ENCODE data around the gene NPBWR2.

NPBWR2 gene

GRCh38 chr20:64065974-64066343 lies 41.4 kb downstream of the NPBWR2 start (continued):
- TF ChIP-seq, protein P1, sequence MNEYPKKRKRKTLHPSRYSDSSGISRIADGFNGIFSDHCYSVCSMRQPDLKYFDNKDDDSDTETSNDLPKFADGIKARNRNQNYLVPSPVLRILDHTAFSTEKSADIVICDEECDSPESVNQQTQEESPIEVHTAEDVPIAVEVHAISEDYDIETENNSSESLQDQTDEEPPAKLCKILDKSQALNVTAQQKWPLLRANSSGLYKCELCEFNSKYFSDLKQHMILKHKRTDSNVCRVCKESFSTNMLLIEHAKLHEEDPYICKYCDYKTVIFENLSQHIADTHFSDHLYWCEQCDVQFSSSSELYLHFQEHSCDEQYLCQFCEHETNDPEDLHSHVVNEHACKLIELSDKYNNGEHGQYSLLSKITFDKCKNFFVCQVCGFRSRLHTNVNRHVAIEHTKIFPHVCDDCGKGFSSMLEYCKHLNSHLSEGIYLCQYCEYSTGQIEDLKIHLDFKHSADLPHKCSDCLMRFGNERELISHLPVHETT (tag by site-specific recombination; IDR thresholded peaks at IDR 0.05): no peak

GRCh38 chr20:64065062-64065973 lies 42.0 kb downstream of the NPBWR2 start:
- H3K4me3 ChIP-seq (ENCODE audit: low read depth, low read length): no peak overlapping the region
- no peak overlapping the region for H3K27ac ChIP-seq (ENCODE audit: extremely low read depth, low read depth, low read length)
- H3K9me3 ChIP-seq (ENCODE audit: control insufficient read depth, insufficient read depth, low read depth, low read length): no peaks in the 10 kb centered on the region
- no peaks in the 10 kb centered on the region for H3K36me3 ChIP-seq (ENCODE audit: control insufficient read depth in 2 of 2, insufficient read depth in 1 of 2, low read length in 2 of 2)
- TF ChIP-seq EGR2 (tag by site-specific recombination; IDR thresholded peaks at IDR 0.05; ENCODE audit: low read depth) (peak; percentile 62), GLIS1 (tag by site-specific recombination; IDR thresholded peaks at IDR 0.05) (peak; percentile 21; the same call in 1 of the 2 replicates), ZNF362 (tag by site-specific recombination; IDR thresholded peaks at IDR 0.05) (no peak)
- TF ChIP-seq, protein P2, sequence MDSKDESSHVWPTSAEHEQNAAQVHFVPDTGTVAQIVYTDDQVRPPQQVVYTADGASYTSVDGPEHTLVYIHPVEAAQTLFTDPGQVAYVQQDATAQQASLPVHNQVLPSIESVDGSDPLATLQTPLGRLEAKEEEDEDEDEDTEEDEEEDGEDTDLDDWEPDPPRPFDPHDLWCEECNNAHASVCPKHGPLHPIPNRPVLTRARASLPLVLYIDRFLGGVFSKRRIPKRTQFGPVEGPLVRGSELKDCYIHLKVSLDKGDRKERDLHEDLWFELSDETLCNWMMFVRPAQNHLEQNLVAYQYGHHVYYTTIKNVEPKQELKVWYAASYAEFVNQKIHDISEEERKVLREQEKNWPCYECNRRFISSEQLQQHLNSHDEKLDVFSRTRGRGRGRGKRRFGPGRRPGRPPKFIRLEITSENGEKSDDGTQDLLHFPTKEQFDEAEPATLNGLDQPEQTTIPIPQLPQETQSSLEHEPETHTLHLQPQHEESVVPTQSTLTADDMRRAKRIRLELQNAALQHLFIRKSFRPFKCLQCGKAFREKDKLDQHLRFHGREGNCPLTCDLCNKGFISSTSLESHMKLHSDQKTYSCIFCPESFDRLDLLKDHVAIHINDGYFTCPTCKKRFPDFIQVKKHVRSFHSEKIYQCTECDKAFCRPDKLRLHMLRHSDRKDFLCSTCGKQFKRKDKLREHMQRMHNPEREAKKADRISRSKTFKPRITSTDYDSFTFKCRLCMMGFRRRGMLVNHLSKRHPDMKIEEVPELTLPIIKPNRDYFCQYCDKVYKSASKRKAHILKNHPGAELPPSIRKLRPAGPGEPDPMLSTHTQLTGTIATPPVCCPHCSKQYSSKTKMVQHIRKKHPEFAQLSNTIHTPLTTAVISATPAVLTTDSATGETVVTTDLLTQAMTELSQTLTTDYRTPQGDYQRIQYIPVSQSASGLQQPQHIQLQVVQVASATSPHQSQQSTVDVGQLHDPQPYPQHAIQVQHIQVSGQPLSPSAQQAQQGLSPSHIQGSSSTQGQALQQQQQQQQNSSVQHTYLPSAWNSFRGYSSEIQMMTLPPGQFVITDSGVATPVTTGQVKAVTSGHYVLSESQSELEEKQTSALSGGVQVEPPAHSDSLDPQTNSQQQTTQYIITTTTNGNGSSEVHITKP (tag by site-specific recombination; IDR thresholded peaks at IDR 0.05): peak; percentile 55
- no peaks in the 10 kb centered on the region for H3K4me1 ChIP-seq (ENCODE audit: control insufficient read depth, insufficient read depth, low read length)
- ChIA-PET CTCF (interaction anchor here (0.9 to 1.0 kb wide), 2 partner anchors 26 to 55 kb away, joined by 3 read pairs; no protein-coding TSS in a partner anchor), POLR2A (interaction anchor here (0.8 to 1.0 kb wide), 4 partner anchors 10 to 528 kb away, joined by 3 to 5 read pairs (median 4); no protein-coding TSS in a partner anchor)

DNA sequence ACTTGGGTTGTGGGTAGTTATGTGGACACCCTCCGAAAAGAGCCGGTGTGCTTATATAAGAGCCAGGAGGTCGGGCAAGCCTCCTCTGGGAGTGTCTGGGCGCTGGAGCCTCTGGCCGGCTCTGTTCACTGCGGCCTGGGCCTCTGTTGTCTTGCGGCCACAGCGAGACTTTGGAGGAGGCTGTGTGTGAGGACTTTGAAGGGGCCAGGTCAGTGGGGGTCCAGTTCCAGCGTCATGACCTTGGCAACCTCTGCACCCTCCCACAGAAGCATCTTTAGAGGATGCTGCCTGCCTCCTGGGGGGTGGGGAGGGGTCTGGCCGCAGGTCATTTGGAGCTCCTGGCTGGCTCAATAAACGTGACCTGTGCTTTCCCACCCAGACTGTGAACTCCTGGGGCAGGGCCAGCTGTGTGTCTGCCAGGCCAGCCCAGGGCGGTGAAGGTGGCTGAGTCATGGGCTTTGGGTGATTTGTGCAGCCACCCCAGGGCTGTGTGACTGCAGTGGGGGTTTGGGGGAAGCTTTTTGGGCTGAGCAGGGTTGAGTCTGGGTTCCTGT lies 43.1 kb downstream of the NPBWR2 start:
- no peaks in the 10 kb centered on the region for H3K36me3 ChIP-seq (ENCODE audit: control insufficient read depth in 2 of 2, insufficient read depth in 1 of 2, low read length in 2 of 2)
- H3K4me3 ChIP-seq (ENCODE audit: low read depth, low read length): peak overlapping the region; percentile 80
- TF ChIP-seq GLIS1 (tag by site-specific recombination; IDR thresholded peaks at IDR 0.05) (peak; percentile 88), FEZF1 (tag by site-specific recombination; IDR thresholded peaks at IDR 0.05) (no peak), ZSCAN18 (tag by site-specific recombination; IDR thresholded peaks at IDR 0.05) (no peak), ZNF335 (tag by site-specific recombination; conservative IDR thresholded peaks at IDR 0.05) (no peak)
- TF ChIP-seq, protein P3, sequence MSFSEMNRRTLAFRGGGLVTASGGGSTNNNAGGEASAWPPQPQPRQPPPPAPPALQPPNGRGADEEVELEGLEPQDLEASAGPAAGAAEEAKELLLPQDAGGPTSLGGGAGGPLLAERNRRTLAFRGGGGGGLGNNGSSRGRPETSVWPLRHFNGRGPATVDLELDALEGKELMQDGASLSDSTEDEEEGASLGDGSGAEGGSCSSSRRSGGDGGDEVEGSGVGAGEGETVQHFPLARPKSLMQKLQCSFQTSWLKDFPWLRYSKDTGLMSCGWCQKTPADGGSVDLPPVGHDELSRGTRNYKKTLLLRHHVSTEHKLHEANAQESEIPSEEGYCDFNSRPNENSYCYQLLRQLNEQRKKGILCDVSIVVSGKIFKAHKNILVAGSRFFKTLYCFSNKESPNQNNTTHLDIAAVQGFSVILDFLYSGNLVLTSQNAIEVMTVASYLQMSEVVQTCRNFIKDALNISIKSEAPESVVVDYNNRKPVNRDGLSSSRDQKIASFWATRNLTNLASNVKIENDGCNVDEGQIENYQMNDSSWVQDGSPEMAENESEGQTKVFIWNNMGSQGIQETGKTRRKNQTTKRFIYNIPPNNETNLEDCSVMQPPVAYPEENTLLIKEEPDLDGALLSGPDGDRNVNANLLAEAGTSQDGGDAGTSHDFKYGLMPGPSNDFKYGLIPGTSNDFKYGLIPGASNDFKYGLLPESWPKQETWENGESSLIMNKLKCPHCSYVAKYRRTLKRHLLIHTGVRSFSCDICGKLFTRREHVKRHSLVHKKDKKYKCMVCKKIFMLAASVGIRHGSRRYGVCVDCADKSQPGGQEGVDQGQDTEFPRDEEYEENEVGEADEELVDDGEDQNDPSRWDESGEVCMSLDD (tag by site-specific recombination; IDR thresholded peaks at IDR 0.05): no peak; the same call in 1 of the 2 replicates
- TF ChIP-seq, protein P4, sequence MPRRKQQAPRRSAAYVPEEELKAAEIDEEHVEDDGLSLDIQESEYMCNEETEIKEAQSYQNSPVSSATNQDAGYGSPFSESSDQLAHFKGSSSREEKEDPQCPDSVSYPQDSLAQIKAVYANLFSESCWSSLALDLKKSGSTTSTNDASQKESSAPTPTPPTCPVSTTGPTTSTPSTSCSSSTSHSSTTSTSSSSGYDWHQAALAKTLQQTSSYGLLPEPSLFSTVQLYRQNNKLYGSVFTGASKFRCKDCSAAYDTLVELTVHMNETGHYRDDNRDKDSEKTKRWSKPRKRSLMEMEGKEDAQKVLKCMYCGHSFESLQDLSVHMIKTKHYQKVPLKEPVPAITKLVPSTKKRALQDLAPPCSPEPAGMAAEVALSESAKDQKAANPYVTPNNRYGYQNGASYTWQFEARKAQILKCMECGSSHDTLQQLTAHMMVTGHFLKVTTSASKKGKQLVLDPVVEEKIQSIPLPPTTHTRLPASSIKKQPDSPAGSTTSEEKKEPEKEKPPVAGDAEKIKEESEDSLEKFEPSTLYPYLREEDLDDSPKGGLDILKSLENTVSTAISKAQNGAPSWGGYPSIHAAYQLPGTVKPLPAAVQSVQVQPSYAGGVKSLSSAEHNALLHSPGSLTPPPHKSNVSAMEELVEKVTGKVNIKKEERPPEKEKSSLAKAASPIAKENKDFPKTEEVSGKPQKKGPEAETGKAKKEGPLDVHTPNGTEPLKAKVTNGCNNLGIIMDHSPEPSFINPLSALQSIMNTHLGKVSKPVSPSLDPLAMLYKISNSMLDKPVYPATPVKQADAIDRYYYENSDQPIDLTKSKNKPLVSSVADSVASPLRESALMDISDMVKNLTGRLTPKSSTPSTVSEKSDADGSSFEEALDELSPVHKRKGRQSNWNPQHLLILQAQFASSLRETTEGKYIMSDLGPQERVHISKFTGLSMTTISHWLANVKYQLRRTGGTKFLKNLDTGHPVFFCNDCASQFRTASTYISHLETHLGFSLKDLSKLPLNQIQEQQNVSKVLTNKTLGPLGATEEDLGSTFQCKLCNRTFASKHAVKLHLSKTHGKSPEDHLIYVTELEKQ (tag by site-specific recombination; IDR thresholded peaks at IDR 0.05; ENCODE audit: borderline replicate concordance): no peak
- TF ChIP-seq, protein P5, sequence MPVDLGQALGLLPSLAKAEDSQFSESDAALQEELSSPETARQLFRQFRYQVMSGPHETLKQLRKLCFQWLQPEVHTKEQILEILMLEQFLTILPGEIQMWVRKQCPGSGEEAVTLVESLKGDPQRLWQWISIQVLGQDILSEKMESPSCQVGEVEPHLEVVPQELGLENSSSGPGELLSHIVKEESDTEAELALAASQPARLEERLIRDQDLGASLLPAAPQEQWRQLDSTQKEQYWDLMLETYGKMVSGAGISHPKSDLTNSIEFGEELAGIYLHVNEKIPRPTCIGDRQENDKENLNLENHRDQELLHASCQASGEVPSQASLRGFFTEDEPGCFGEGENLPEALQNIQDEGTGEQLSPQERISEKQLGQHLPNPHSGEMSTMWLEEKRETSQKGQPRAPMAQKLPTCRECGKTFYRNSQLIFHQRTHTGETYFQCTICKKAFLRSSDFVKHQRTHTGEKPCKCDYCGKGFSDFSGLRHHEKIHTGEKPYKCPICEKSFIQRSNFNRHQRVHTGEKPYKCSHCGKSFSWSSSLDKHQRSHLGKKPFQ (tag by site-specific recombination; IDR thresholded peaks at IDR 0.05): no peak
- TF ChIP-seq, protein P6, sequence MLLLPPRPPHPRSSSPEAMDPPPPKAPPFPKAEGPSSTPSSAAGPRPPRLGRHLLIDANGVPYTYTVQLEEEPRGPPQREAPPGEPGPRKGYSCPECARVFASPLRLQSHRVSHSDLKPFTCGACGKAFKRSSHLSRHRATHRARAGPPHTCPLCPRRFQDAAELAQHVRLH (tag by site-specific recombination; IDR thresholded peaks at IDR 0.05): no peak

More for the DNA sequence above, 43.1 kb downstream of the NPBWR2 start:
- CTCF ChIA-PET: interaction anchor here (0.9 kb wide), 1 partner anchor 56 kb away, joined by 3 read pairs; no protein-coding TSS in a partner anchor
- no peak overlapping the region for H3K27ac ChIP-seq (ENCODE audit: extremely low read depth, low read depth, low read length)
- H3K4me1 ChIP-seq (ENCODE audit: control insufficient read depth, insufficient read depth, low read length): no peaks in the 10 kb centered on the region
- no peaks in the 10 kb centered on the region for H3K9me3 ChIP-seq (ENCODE audit: control insufficient read depth, insufficient read depth, low read depth, low read length)
- POLR2A ChIA-PET: no interaction called here
